Measurements from ENCODE around the gene VPS52. TPM values are rescaled to one million over a fixed set of nuclear protein-coding genes. Genes with fewer than 3 reads are reported as not detected.

Gene VPS52
- total RNA-seq, 6 donors from 2014 or later: 30.1 to 170 (median 45.8) TPM

- Histone ChIP-seq H3K27me3 (no peaks in the 10 kb centered on the region), H3K9me3 (no peaks in the 10 kb centered on the region), H3K27ac (peak overlapping the region; percentile 84 to 94 (median 90)), H3K4me3 (peak overlapping the region; percentile 62 to 91 (median 82)), H3K36me3 (peaks cover 9 to 38% (median 24%) of the 10 kb centered on the region in 4 donors), H3K4me1 (peaks cover 30 to 52% (median 36%) of the 10 kb centered on the region in 4 donors)
- ATAC-seq (ENCODE audit: low FRiP score in 2 of 2) (peak in 1 of 2 donors; percentile 51), DNase-seq (peak; percentile 32 to 90)
- WGBS, 2 donors: 2 to 4% methylated on average over 13 to 25 of the region's 29 CpGs
- no peak for TF ChIP-seq POLR2AphosphoS5 (IDR thresholded peaks at IDR 0.05)
- TF ChIP-seq POLR2A (IDR thresholded peaks at IDR 0.05): no peak
- no peak for TF ChIP-seq EP300 (IDR thresholded peaks at IDR 0.05)
- no peak for TF ChIP-seq CTCF (IDR thresholded peaks at IDR 0.05)
Observed at GRCh38 chr6:33207552-33208090, 64.1 kb downstream of the VPS52 start.

DNA sequence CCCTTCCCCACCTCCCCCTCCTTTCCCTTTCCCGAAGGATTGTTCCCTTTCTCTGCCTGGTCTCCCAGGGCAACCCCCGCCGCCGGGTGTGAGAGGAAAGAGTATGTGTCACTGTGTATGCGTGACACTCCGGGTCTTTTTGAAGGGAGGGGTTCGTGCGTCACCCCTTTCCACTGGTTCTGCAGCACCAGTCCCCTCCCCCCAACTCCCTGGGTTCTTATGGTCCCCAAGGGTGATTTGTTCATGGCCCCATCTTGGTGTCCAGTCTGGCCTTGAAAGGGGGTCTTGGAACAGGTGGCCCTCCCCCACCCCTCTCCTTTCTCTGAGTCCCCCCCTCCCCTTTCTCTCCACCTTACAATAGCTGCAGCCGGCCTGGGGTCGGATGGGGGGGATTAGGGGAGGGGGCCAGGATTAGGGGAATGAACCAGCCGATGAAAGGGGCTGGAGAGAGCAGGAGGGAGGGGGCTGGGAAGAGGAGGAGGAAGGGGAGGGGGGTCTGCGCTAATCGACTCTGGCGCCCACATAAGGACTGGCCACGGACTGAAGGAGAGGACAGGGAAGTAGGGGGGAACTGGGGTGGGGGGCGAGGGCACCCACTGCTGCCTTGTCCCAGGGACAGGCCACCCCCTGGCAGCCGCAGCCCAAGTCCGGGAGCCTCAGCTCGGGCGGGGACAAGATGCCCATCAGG lies 64.7 kb downstream of the VPS52 start:
- Histone ChIP-seq H3K9me3 (no peaks in the 10 kb centered on the region), H3K27me3 (no peaks in the 10 kb centered on the region), H3K4me1 (peaks cover 36 to 57% (median 40%) of the 10 kb centered on the region in 4 donors), H3K4me3 (peak overlapping the region in 3 of 4 donors; percentile 75 to 91 (median 89)), H3K27ac (peak overlapping the region; percentile 84 to 94 (median 90)), H3K36me3 (peaks cover 9 to 44% (median 29%) of the 10 kb centered on the region in 4 donors)
- DNase-seq (no peak), ATAC-seq (ENCODE audit: low FRiP score in 2 of 2) (no peak)
- 16 to 41% methylated on average over 10 to 17 of the region's 20 CpGs for WGBS, 2 donors
- TF ChIP-seq CTCF (IDR thresholded peaks at IDR 0.05) (no peak), POLR2A (IDR thresholded peaks at IDR 0.05) (no peak), EP300 (IDR thresholded peaks at IDR 0.05) (no peak), POLR2AphosphoS5 (IDR thresholded peaks at IDR 0.05) (no peak)

- TF ChIP-seq CTCF (IDR thresholded peaks at IDR 0.05) (no peak), POLR2AphosphoS5 (IDR thresholded peaks at IDR 0.05) (no peak), POLR2A (IDR thresholded peaks at IDR 0.05) (no peak), EP300 (IDR thresholded peaks at IDR 0.05) (no peak)
- peaks cover 44 to 64% (median 47%) of the 10 kb centered on the region in 4 donors for H3K4me1 ChIP-seq
Observed at GRCh38 chr6:33206027-33206863, 65.4 kb downstream of the VPS52 start.

DNA sequence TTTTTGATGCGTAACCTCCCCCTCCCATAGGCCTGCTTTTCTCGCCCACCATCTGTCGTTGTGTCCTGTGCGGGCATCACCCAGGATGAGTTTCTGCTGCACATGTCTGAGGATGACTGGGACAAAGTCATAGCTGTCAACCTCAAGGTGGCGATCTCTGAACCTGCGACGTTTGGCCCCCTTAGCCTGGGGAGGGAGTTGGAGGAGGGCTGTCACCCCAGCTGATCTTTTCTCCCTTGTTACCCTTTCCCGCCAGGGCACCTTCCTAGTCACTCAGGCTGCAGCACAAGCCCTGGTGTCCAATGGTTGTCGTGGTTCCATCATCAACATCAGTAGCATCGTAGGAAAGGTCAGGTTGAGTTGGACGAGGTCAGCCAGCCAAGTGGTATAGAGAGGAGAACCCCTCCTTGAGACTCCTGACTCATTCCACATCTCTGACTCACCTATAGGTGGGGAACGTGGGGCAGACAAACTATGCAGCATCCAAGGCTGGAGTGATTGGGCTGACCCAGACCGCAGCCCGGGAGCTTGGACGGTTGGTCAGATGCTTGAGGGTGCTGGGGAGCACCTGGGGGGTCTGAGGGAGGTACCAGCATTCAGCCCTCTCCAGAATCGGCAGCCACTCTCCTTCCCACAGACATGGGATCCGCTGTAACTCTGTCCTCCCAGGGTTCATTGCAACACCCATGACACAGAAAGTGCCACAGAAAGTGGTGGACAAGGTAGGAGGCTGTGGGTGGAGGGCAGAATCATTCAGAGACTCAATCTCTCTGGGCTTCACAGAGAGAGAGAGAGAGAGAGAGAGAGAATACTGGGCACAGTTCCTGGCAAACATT lies 66.3 kb downstream of the VPS52 start:
- 36 to 52% methylated on average over 8 to 17 of the region's 17 CpGs for WGBS, 2 donors

More at GRCh38 chr6:33206027-33206863, 65.4 kb downstream of the VPS52 start:
- 77 to 91% methylated on average over 3 of the region's 3 CpGs for WGBS, 2 donors
- H3K9me3 ChIP-seq: no peaks in the 10 kb centered on the region
- no peaks in the 10 kb centered on the region for H3K27me3 ChIP-seq
- DNase-seq: no peak
- no peak for ATAC-seq (ENCODE audit: low FRiP score in 2 of 2)
- no peak overlapping the region for H3K4me3 ChIP-seq
- peaks cover 9 to 42% (median 28%) of the 10 kb centered on the region in 4 donors for H3K36me3 ChIP-seq
- no peak overlapping the region for H3K27ac ChIP-seq

More for the DNA sequence above, 66.3 kb downstream of the VPS52 start:
- TF ChIP-seq CTCF (IDR thresholded peaks at IDR 0.05): no peak
- no peak for TF ChIP-seq POLR2A (IDR thresholded peaks at IDR 0.05)
- TF ChIP-seq EP300 (IDR thresholded peaks at IDR 0.05): no peak
- no peak for TF ChIP-seq POLR2AphosphoS5 (IDR thresholded peaks at IDR 0.05)
- Histone ChIP-seq H3K4me3 (peak overlapping the region in 3 of 4 donors; percentile 63 to 80 (median 78)), H3K27me3 (no peaks in the 10 kb centered on the region), H3K27ac (peak overlapping the region; percentile 64 to 78 (median 70)), H3K36me3 (peaks cover 9 to 33% (median 23%) of the 10 kb centered on the region in 4 donors), H3K4me1 (peaks cover 46 to 67% (median 47%) of the 10 kb centered on the region in 4 donors), H3K9me3 (no peaks in the 10 kb centered on the region)
- ATAC-seq (ENCODE audit: low FRiP score in 2 of 2): no peak
- no peak for DNase-seq
